Caco-2 (cell line): ENCODE measurements around the gene DHRS1. TPM values are rescaled to one million over a fixed set of nuclear protein-coding genes. Genes with fewer than 3 reads are reported as not detected.

Source experiments
- BruUV-seq: library from RNA; stranded (reverse); fragments of 400-500 nt; replicated peaks from 2 replicates; lab custom pipeline; 2021; lab: Mats Ljungman, UMichigan
- CTCF ChIA-PET: fragments of 300-600 bp; sonication (Branson Sonifier 250); formaldehyde crosslinking; loops from one replicate; lab custom pipeline; 2022; ENCODE audit warnings: antibody characterized with exemption; lab: Charles Lee
- POLR2A ChIA-PET: fragments of 300-600 bp; sonication (Branson Sonifier 250); formaldehyde crosslinking; loops from one replicate; lab custom pipeline; 2022; ENCODE audit warnings: antibody characterized with exemption; lab: Charles Lee
- DNase-seq, 2 experiments: peaks; one replicate each; pipeline versions ENCODE4 v3.0.0 to v3.0.0-alpha.2; 2020 to 2022
- H3K27me3 ChIP-seq: replicated peaks from 2 replicates; pipeline ENCODE4 v1.6.0; 2011; ENCODE audit warnings: low read length; ENCODE audit not compliant: control insufficient read depth, insufficient read depth
- H3K36me3 ChIP-seq: 2 replicates; pipeline ENCODE4 v1.5.1; 2011; ENCODE audit warnings: low read length; ENCODE audit not compliant: control insufficient read depth, insufficient read depth
- H3K4me1 ChIP-seq: fragments of 250-450 bp; sonication (Bioruptor Pico); 2 replicates; pipeline ENCODE4 v1.5.1; 2020; ENCODE audit warnings: mild to moderate bottlenecking
- H3K4me3 ChIP-seq: 2 replicates; pipeline ENCODE4 v1.5.1; 2011; ENCODE audit warnings: low read depth, mild to moderate bottlenecking, control low read depth, low read length
- H3K9me3 ChIP-seq: fragments of 250-450 bp; sonication (Bioruptor Pico); 2 replicates; pipeline ENCODE4 v1.5.1; 2020; ENCODE audit warnings: mild to moderate bottlenecking, moderate library complexity
- H3K27ac Mint-ChIP-seq: one replicate; pipeline ENCODE4 v1.8.0; 2022; ENCODE audit warnings: mixed read lengths; ENCODE audit not compliant: unreplicated experiment
- H3K27me3 Mint-ChIP-seq: one replicate; pipeline ENCODE4 v1.8.0; 2022; ENCODE audit warnings: mixed read lengths; ENCODE audit not compliant: insufficient read depth, unreplicated experiment
- H3K36me3 Mint-ChIP-seq: one replicate; pipeline ENCODE4 v1.8.0; 2022; ENCODE audit warnings: mild to moderate bottlenecking, mixed read lengths; ENCODE audit not compliant: insufficient read depth, unreplicated experiment
- H3K4me1 Mint-ChIP-seq: one replicate; pipeline ENCODE4 v1.8.0; 2022; ENCODE audit warnings: low read depth, mixed read lengths; ENCODE audit not compliant: unreplicated experiment
- H3K4me3 Mint-ChIP-seq: one replicate; pipeline ENCODE4 v1.8.0; 2022; ENCODE audit warnings: mild to moderate bottlenecking, moderate library complexity, mixed read lengths; ENCODE audit not compliant: unreplicated experiment
- H3K9me3 Mint-ChIP-seq: one replicate; pipeline ENCODE4 v1.8.0; 2022; ENCODE audit warnings: mixed read lengths; ENCODE audit not compliant: unreplicated experiment
- CTCF ChIP-seq, 2 experiments: fragments of 200-600 bp in 1 of 2; IDR thresholded peaks; 1 replicate in 1 of 2; 2 replicates in 1 of 2; pipeline versions ENCODE4 v1.5.1 to v1.8.0; 2011 to 2022; ENCODE audit warnings: antibody characterized with exemption in 1 of 2, control low read depth in 1 of 2, inconsistent platforms in 1 of 2, low read depth in 1 of 2, low read length in 1 of 2, mild to moderate bottlenecking in 1 of 2, moderate library complexity in 1 of 2; ENCODE audit not compliant: insufficient read depth in 1 of 2, severe bottlenecking in 1 of 2, unreplicated experiment in 1 of 2
- intact Hi-C: fragments of 100-400 bp; cut with micrococcal nuclease; formaldehyde crosslinking; loops from one replicate; pipeline ENCODE4 v1.10.0; 2022; ENCODE audit not compliant: unreplicated experiment
- total RNA-seq: library from RNA; stranded (reverse); gene quantifications from 2 replicates; pipeline ENCODE4 v1.2.3, GENCODE V29; 2022

DHRS1 gene
- total RNA-seq, 1 experiment from 2014 or later, result 18.1 TPM

GRCh38 chr14:24331731-24332267 lies 32.2 kb upstream of the DHRS1 start:
- H3K27me3 Mint-ChIP-seq, result no peaks in the 10 kb centered on the region
- Histone ChIP-seq H3K27me3 (no peaks in the 10 kb centered on the region; the same call in 1 of the 2 replicates), H3K36me3 (no peaks in the 10 kb centered on the region), H3K4me3 (no peak overlapping the region), H3K4me1 (peaks cover 9% of the 10 kb centered on the region), H3K9me3 (no peaks in the 10 kb centered on the region)
- POLR2A ChIA-PET, result interaction anchor here (1.1 to 1.2 kb wide), 2 partner anchors 89 to 110 kb away, joined by 5 to 7 read pairs; partner anchors contain the start of gene TINF2
- H3K4me1 Mint-ChIP-seq, result peaks cover 7% of the 10 kb centered on the region
- no peaks in the 10 kb centered on the region for H3K9me3 Mint-ChIP-seq
- peak overlapping the region; percentile 15 for H3K27ac Mint-ChIP-seq
- H3K4me3 Mint-ChIP-seq, result peak overlapping the region; percentile 83
- CTCF ChIA-PET, result interaction anchor here (0.6 to 3.0 kb wide), 13 partner anchors 15 to 288 kb away, joined by 3 to 90 read pairs (median 4); partner anchors contain the start of genes CBLN3, KHNYN, MDP1 and PSME2
- no peak for DNase-seq
- no peak for TF ChIP-seq CTCF (IDR thresholded peaks at IDR 0.05; ENCODE audit: insufficient read depth in 1 of 2, low read depth in 1 of 2, low read length in 1 of 2, severe bottlenecking in 1 of 2, unreplicated experiment in 1 of 2)
- H3K36me3 Mint-ChIP-seq, result peaks cover 7% of the 10 kb centered on the region
- BruUV-seq, result no TSS peak
- intact Hi-C loops, result loop anchor here (1.0 to 2.0 kb wide), 2 partner anchors 35 to 100 kb away; no protein-coding TSS in a partner anchor

GRCh38 chr14:24330973-24331674 lies 31.5 kb upstream of the DHRS1 start:
- H3K36me3 ChIP-seq, result no peaks in the 10 kb centered on the region
- H3K4me1 ChIP-seq, result peaks cover 9% of the 10 kb centered on the region
- Mint-ChIP-seq H3K36me3 (peaks cover 7% of the 10 kb centered on the region), H3K9me3 (no peaks in the 10 kb centered on the region), H3K4me1 (peaks cover 7% of the 10 kb centered on the region), H3K4me3 (no peak overlapping the region), H3K27me3 (no peaks in the 10 kb centered on the region), H3K27ac (no peak overlapping the region)
- H3K9me3 ChIP-seq, result no peaks in the 10 kb centered on the region
- BruUV-seq, result no TSS peak
- no peak for TF ChIP-seq CTCF (IDR thresholded peaks at IDR 0.05; ENCODE audit: insufficient read depth in 1 of 2, low read depth in 1 of 2, low read length in 1 of 2, severe bottlenecking in 1 of 2, unreplicated experiment in 1 of 2)
- intact Hi-C loops, result no loop called here
- ChIA-PET CTCF (interaction anchor here (0.7 to 0.8 kb wide), 2 partner anchors 51 to 101 kb away, joined by 3 read pairs; no protein-coding TSS in a partner anchor), POLR2A (interaction anchor here (0.5 kb wide), 1 partner anchor 44 kb away, joined by 4 read pairs; no protein-coding TSS in a partner anchor)
- no peak overlapping the region for H3K4me3 ChIP-seq
- no peaks in the 10 kb centered on the region; the same call in 1 of the 2 replicates for H3K27me3 ChIP-seq
- DNase-seq, result no peak

GRCh38 chr14:24329736-24330135 lies 30.2 kb upstream of the DHRS1 start:
- TF ChIP-seq CTCF (IDR thresholded peaks at IDR 0.05; ENCODE audit: insufficient read depth in 1 of 2, low read depth in 1 of 2, low read length in 1 of 2, severe bottlenecking in 1 of 2, unreplicated experiment in 1 of 2), result no peak
- Histone ChIP-seq H3K9me3 (no peaks in the 10 kb centered on the region), H3K4me1 (peaks cover 9% of the 10 kb centered on the region), H3K27me3 (no peaks in the 10 kb centered on the region; the same call in 1 of the 2 replicates), H3K4me3 (no peak overlapping the region), H3K36me3 (no peaks in the 10 kb centered on the region)
- no TSS peak for BruUV-seq
- H3K9me3 Mint-ChIP-seq, result no peaks in the 10 kb centered on the region
- ChIA-PET CTCF (interaction anchor here (3.1 kb wide), 1 partner anchor 102 kb away, joined by 12 read pairs; no protein-coding TSS in a partner anchor), POLR2A (no interaction called here)
- H3K36me3 Mint-ChIP-seq, result peaks cover 7% of the 10 kb centered on the region
- H3K4me3 Mint-ChIP-seq, result no peak overlapping the region
- no peak for DNase-seq
- intact Hi-C loops, result no loop called here
- H3K4me1 Mint-ChIP-seq, result peaks cover 7% of the 10 kb centered on the region
- no peaks in the 10 kb centered on the region for H3K27me3 Mint-ChIP-seq
- H3K27ac Mint-ChIP-seq, result no peak overlapping the region
